Fibroblast of pulmonary artery (primary cell): ENCODE data around the gene TMEM94.

Experiments used
- DNase-seq: peaks from one replicate; pipeline ENCODE4 v3.0.0-alpha.2; 2010; ENCODE audit warnings: low read depth
- H3K4me3 ChIP-seq: replicated peaks from 2 replicates; pipeline ENCODE4 v1.5.1; 2011; ENCODE audit warnings: low read depth, mild to moderate bottlenecking, control low read depth, low read length, moderate library complexity
- CTCF ChIP-seq: IDR thresholded peaks from 2 replicates; pipeline ENCODE4 v1.5.1; 2011; ENCODE audit warnings: mild to moderate bottlenecking, control low read depth, low read length, inconsistent platforms; ENCODE audit errors: missing control alignments

TMEM94 gene

GRCh38 chr17:75472119-75472518 lies 15.7 kb downstream of the TMEM94 start:
- no peak overlapping the region for H3K4me3 ChIP-seq
- no peak for DNase-seq
- TF ChIP-seq CTCF, result no peak

GRCh38 chr17:75473246-75473645 lies 16.8 kb downstream of the TMEM94 start:
- H3K4me3 ChIP-seq, result no peak overlapping the region
- no peak for TF ChIP-seq CTCF

GRCh38 chr17:75474736-75475135 lies 18.3 kb downstream of the TMEM94 start:
- no peak overlapping the region for H3K4me3 ChIP-seq
- no peak for DNase-seq
- no peak for TF ChIP-seq CTCF

More at GRCh38 chr17:75473246-75473645, 16.8 kb downstream of the TMEM94 start:
- DNase-seq, result peak; percentile 7

- no peak for TF ChIP-seq CTCF
- no peak overlapping the region for H3K4me3 ChIP-seq
- no peak for DNase-seq
Observed at GRCh38 chr17:75475144-75475835, 18.9 kb downstream of the TMEM94 start.

- no peak overlapping the region for H3K4me3 ChIP-seq
- DNase-seq, result peak; percentile 47
- no peak for TF ChIP-seq CTCF
Observed at GRCh38 chr17:75475851-75476250, 19.4 kb downstream of the TMEM94 start.

GRCh38 chr17:75476271-75476671 lies 19.8 kb downstream of the TMEM94 start:
- TF ChIP-seq CTCF, result no peak
- no peak overlapping the region for H3K4me3 ChIP-seq
- DNase-seq, result peak; percentile 50
